HG02973 (cell line): ENCODE measurements around the gene ST8SIA4.
A peak's percentile ranks its signal among the peaks of the same experiment; 100 is the strongest.

ENCODE experiments used
- ATAC-seq: cut with Tn5 transposase; IDR thresholded peaks from one replicate; pipeline ENCODE4 v1.9.1; 2021; ENCODE audit warnings: moderate library complexity; ENCODE audit not compliant: unreplicated experiment

Gene ST8SIA4

GRCh38 chr5:100832252-100833230 lies 70.5 kb downstream of the ST8SIA4 start:
- no peak for ATAC-seq

DNA sequence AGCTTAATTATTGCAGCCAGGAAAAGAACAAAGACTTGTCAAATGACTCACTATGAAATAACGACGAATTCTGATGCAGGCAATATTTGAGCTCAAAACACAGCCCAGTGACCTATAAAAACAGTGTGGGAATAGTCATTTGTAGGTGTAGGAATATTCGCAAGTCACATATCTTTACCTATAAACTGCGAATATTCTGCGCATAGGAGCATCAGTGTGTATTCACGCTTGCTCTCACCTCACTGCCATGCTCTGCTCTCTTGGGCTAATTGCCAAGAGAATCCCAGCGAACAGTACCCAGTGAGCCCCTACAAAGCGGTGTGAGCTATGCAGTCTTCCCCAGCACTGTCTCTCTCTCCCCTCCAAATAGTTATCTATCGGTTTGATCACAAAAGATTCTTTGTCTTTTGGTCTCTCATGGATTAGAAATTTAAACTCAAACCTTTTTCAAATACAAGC lies 74.2 kb downstream of the ST8SIA4 start:
- no peak for ATAC-seq

DNA sequence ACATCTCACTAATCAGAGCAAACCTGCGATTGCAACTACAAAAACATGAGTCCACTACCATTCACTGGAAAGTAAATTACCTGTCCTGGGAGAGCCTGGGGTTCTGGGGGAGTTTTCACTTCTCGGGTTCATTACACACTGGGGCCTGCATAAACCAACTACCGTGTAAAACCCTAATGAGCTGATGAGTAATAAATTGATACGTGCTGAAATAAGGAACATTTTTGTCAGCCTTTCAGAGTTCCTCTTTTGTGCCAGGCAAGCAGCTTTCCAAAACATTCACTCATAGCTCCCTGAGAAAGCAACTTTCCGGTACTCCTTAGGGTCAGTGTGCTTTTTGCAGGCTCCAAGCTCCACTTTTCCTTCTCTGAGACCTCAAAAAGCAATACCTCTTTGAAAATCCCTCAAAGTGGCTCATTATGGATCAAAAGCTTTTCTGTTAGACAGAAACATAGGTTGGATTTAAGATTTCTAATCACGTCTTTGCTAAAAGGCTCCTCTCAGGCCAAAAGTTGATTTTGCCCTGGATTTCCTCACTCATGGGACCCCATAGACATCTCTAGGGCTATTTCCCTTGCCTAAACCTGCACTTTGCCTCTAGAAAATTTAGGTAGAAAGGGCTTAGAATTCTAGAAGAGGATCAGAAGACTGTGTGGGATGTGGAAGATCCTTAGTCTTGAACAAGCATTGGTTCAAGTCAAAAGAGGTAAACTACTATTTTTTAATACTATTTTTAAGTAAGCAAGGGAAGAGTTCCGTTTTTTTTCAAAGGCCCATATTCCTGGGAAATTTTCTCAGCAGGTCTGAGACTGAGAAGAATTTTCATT lies 74.8 kb downstream of the ST8SIA4 start:
- peak; percentile 82 for ATAC-seq

- ATAC-seq = peak; percentile 21
Measured at GRCh38 chr5:100827481-100827889, 75.6 kb downstream of the ST8SIA4 start.

DNA sequence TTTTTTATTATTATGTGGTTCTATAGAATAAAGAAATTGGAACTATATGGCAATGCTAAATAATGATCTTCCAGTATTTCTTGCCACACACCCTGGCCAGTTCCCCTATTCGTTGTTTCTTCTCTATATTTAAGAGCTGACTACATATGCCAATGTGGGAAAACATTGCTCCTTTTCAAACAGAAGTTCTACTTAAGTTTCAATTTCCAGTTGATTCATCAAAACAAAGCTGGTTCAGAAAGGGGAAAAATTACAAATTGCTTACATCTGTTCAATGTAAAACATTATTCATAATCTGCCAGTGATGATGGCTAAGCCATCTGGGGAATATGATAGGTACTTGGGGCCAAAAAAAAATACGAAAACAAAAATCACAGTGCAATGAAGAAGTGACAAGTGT lies 76.9 kb downstream of the ST8SIA4 start:
- no peak for ATAC-seq

- no peak for ATAC-seq
Measured at GRCh38 chr5:100824635-100825034, 78.4 kb downstream of the ST8SIA4 start.

DNA sequence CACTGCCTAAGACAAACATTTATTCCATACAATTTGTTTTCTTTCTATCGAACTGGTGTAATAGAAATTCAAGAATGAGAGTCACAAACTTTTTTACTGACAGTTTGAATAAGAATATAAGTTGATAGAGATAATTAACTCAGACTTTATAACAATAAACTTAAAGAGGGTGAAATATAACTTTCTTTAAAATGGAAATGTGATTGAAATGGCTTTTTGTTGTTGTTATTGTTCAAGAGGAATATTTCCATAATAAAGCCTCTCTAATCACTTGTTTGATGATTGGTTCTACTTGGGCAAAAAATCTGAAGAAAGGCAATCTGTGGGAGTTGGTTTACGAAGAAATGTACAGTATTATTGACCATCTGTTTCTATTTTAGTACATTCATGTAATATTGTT lies 79.3 kb downstream of the ST8SIA4 start:
- no peak for ATAC-seq

DNA sequence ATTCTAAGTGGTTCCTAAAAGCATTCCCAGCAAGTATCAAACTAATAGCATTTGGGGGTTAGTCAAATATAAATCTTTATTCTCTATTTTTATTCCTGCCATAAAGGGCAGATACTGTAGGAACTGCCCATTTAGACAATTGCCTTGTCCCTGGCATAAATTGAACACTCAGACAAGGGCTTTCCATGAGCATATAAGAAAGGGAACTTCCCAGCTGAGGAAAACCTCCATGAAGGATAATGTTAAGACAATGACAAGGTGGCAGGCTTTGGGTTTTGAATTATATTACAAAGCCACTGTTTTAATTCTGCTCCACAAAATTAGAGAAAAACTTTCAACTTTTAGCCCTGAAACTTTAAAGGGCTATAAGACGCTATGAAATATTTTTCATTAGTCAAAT lies 81.3 kb downstream of the ST8SIA4 start:
- ATAC-seq = no peak

GRCh38 chr5:100818340-100818739 lies 84.7 kb downstream of the ST8SIA4 start:
- no peak for ATAC-seq

GRCh38 chr5:100803397-100803796 lies 99.7 kb downstream of the ST8SIA4 start:
- ATAC-seq = no peak

- no peak for ATAC-seq
Measured at GRCh38 chr5:100802208-100802607, 100.9 kb downstream of the ST8SIA4 start.

DNA sequence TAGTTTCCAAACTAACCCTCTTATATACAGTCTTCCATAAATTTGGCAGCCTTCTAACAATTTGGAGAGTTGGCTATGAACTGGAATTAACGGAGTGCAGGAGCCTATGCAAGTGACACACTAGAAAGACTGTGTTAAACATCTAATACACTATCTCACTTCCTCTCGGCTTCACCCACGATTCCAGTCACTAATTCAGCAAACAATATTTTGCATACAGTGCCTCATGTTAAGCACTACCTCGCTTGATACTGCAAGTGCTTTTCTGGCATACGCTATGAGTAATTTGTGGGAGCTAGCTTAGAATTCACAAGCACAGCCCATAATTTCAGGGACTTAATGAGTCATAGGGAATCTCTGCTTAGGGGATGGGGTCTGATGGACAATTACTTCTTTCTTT lies 102.5 kb downstream of the ST8SIA4 start:
- peak; percentile 89 for ATAC-seq

- no peak for ATAC-seq
Measured at GRCh38 chr5:100799166-100799565, 103.9 kb downstream of the ST8SIA4 start.

DNA sequence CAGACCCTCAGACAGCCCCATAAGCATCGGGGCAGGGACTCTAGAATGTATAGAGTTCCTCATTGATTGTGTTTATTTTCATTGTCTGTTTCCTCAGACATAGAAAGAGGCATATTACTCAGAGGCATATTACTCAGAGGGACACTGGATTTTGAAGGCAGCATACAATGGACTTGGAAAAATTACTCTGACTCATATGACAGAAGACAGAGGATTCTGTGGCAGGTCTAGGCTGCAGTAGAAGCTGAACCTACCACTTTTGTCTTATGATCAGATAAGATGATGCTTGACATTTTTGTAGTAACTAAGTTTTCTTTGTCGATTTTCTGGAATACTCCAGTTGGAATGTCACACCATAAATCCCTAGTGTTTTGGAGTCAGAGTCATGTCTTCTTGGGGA lies 105.2 kb downstream of the ST8SIA4 start:
- no peak for ATAC-seq

DNA sequence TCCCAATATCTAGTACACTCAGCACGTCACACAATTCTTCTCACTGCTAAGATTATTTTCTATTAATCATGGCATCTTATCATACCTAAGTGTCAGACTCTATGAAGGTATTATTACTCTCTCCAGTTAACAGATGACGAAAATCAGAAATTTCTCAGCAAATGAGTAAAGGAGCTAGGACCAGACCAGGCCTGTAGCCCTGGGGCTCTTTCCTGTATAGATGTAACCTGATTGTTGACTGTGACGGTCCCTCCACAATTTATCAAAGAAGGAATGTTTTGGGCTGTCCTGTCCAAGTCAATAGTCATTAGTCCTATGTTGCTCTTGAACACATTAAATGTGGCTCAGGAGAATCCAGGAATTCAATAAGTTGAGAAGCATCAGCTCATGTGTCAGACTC lies 106.2 kb downstream of the ST8SIA4 start:
- ATAC-seq = no peak

GRCh38 chr5:100794844-100795243 lies 108.2 kb downstream of the ST8SIA4 start:
- no peak for ATAC-seq

DNA sequence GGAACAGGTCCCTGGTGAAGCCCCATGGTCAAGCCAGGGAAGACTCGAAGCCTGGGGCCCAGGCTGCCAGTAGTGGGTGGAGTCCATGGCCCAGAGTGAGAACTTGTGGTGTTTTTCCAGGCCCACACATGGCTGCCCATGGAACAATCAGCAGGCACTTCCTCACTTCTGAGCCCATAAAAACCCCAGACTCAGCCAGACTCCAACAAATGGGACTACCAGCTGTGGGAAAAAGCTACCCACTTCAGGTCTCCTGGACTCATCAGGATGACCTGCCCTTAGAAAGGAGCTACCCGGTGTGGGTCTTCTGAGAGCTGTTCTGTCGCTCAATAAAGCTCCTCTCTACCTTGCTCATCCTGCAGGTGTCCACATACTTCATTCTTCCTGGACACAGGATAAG lies 108.9 kb downstream of the ST8SIA4 start:
- no peak for ATAC-seq

DNA sequence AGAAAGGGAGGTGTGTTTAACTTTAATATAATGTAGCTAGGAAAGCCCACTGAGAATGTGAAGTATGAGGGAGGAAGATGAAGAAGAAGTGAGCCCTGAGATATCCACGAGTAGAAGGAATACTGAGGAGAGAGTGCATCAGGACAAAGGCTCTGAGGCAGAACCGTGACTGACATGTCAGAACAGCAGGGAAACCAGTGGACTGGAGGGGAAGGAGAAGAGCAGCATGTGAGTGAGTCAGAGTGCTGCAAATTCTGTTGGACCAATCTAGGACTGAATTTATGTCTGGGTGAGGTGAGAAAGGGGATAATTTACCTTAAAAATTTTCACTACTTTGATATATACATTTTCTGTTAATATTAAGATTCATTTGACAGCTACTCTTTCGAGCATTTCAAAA lies 110.3 kb downstream of the ST8SIA4 start:
- ATAC-seq = no peak

DNA sequence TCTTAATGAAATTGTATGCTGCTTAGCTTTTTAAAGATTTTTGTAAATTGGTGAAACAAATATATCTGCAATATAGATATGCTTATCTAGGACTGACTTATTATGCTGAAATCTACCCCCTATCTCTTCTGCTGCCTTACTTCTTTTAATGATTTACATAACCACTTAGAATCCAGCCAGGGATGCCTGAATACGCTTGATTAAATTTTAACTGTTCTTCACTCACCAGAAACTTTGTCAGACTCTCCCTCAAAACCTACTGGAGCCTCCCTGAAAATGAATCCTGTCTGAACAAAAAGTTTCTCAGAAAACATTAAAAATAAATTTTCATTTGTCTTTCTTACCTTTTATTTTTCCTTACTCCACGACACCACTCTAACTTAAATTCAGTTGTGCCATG lies 111.7 kb downstream of the ST8SIA4 start:
- no peak for ATAC-seq

DNA sequence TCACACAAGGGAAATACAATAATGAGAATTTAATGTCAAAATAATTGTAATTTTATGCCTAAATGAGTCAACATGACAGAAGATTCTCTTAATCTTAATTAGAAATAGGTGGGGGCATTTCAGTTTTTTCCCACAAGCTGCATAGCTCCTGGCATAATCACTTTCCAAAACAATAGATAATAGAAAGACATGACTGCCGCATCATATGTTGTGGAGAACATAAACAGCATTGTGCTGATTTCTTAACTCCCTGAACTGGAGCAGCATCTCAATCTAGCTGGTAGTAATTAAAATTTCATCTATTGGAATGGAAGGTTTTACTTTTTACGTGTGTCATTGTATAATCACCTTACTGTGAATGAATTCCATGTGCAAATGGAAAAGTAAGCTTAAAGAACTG lies 112.1 kb downstream of the ST8SIA4 start:
- no peak for ATAC-seq

GRCh38 chr5:100790170-100790665 lies 112.9 kb downstream of the ST8SIA4 start:
- ATAC-seq = peak; percentile 66

- ATAC-seq = no peak
Measured at GRCh38 chr5:100789694-100790093, 113.4 kb downstream of the ST8SIA4 start.
